ENCODE measurements around the gene COPS6.

- TF ChIP-seq CTCF (IDR thresholded peaks at IDR 0.05), result no peak
- no peak for TF ChIP-seq POLR2AphosphoS5 (IDR thresholded peaks at IDR 0.05; ENCODE audit: low read depth, low read length)
- TF ChIP-seq TCF7L2 (IDR thresholded peaks at IDR 0.05; ENCODE audit: low read depth, low read length), result no peak
Measured at GRCh38 chr7:100053215-100053614, 35.6 kb upstream of the COPS6 start.
